DND-41 (cell line): Measurements from ENCODE around the gene LEF1.

ENCODE experiments used
- ATAC-seq: fragments of 200-7000 bp; cut with Tn5 transposase; 3 replicates; pipeline ENCODE4 v1.9.1; 2021; ENCODE audit warnings: low read depth; ENCODE audit not compliant: insufficient read depth
- DNase-seq: peaks from one replicate; pipeline ENCODE4 v3.0.0-alpha.2; 2020
- H2AFZ ChIP-seq: 2 replicates; pipeline ENCODE4 v1.6.0; 2012; ENCODE audit warnings: low read depth, low read length
- H3K27ac ChIP-seq: 2 replicates; pipeline ENCODE4 v1.5.1; 2012; ENCODE audit warnings: low read length, inconsistent platforms
- H3K27me3 ChIP-seq: fragments of 200-600 bp; sonication (generic); 2 replicates; pipeline ENCODE4 v1.6.0; 2012; ENCODE audit warnings: low read length, mild to moderate bottlenecking, inconsistent platforms; ENCODE audit not compliant: insufficient read depth, poor library complexity
- H3K36me3 ChIP-seq: 2 replicates; pipeline ENCODE4 v1.5.1; 2012; ENCODE audit warnings: low read length, inconsistent platforms; ENCODE audit not compliant: insufficient read depth
- H3K4me1 ChIP-seq: 2 replicates; pipeline ENCODE4 v1.5.1; 2012; ENCODE audit warnings: mild to moderate bottlenecking, low read length; ENCODE audit not compliant: insufficient read depth
- H3K4me2 ChIP-seq: 2 replicates; pipeline ENCODE4 v1.6.0; 2012; ENCODE audit warnings: mild to moderate bottlenecking, moderate library complexity, low read length, inconsistent platforms; ENCODE audit not compliant: insufficient read depth
- H3K4me3 ChIP-seq, 2 experiments: fragments of 200-600 bp in 1 of 2; shearing (Covaris generic) in 1 of 2; 2 replicates each; pipeline ENCODE4 v1.5.1; 2012 to 2016; ENCODE audit warnings: inconsistent platforms in 2 of 2, low read length in 2 of 2, mild to moderate bottlenecking in 2 of 2, low read depth in 1 of 2, moderate library complexity in 1 of 2
- H3K79me2 ChIP-seq: 2 replicates; pipeline ENCODE4 v1.6.0; 2012; ENCODE audit warnings: low read length, inconsistent platforms; ENCODE audit not compliant: insufficient read depth
- H3K9ac ChIP-seq: 2 replicates; pipeline ENCODE4 v1.6.0; 2012; ENCODE audit warnings: low read depth, mild to moderate bottlenecking, inconsistent platforms, low read length, moderate library complexity
- H3K9me3 ChIP-seq: 2 replicates; pipeline ENCODE4 v1.5.1; 2012; ENCODE audit warnings: low read length, moderate library complexity, mild to moderate bottlenecking, inconsistent platforms; ENCODE audit not compliant: insufficient read depth, severe bottlenecking
- H4K20me1 ChIP-seq: 2 replicates; pipeline ENCODE4 v1.6.0; 2012; ENCODE audit warnings: low read length; ENCODE audit not compliant: insufficient read depth
- CTCF ChIP-seq: IDR thresholded peaks from 2 replicates; pipeline ENCODE4 v1.5.1; 2012; ENCODE audit warnings: borderline replicate concordance, low read length, moderate library complexity, mild to moderate bottlenecking; ENCODE audit not compliant: poor library complexity, severe bottlenecking; ENCODE audit errors: extremely low read depth
- EZH2 ChIP-seq: IDR thresholded peaks from 3 replicates; pipeline ENCODE4 v1.6.1; 2012; ENCODE audit warnings: borderline replicate concordance, low read depth, mild to moderate bottlenecking, moderate library complexity, low read length, inconsistent platforms; ENCODE audit not compliant: severe bottlenecking

LEF1 gene

GRCh38 chr4:108056418-108056817 is 112.3 kb downstream of the LEF1 start:
- Histone ChIP-seq H3K4me1 (no peaks in the 10 kb centered on the region), H3K4me3 (no peak overlapping the region), H3K27ac (no peak overlapping the region), H3K79me2 (peaks cover 67% of the 10 kb centered on the region), H3K4me2 (no peak overlapping the region), H3K9me3 (no peaks in the 10 kb centered on the region), H3K36me3 (peaks cover 99% of the 10 kb centered on the region), H4K20me1 (peaks cover 59% of the 10 kb centered on the region; the same call in 1 of the 2 replicates), H2AFZ (no peak overlapping the region), H3K27me3 (no peaks in the 10 kb centered on the region), H3K9ac (no peak overlapping the region)
- no peak for ATAC-seq
- no peak for TF ChIP-seq CTCF
- TF ChIP-seq EZH2 = no peak
- DNase-seq = no peak

DNA sequence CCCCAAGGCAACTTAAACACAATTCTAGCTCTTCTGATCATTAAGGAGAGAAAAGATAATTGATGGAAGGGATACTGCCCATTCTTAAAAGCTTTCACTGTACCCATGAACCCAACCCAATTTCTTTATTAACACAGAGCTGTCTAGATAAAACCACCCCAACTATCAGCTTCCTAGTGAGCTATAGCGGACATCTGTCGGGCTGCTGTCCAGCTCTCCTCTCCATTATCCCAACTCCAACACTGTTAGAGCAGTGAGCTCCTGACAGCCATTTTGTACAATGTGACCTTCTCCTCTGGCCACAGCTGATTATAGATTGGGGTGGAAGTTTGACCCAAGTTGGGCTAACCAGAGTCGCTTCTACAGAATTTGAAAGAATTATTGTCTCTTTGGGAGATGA is 112.9 kb downstream of the LEF1 start:
- Histone ChIP-seq H4K20me1 (peaks cover 56% of the 10 kb centered on the region; the same call in 1 of the 2 replicates), H3K9ac (no peak overlapping the region), H3K9me3 (no peaks in the 10 kb centered on the region), H3K27me3 (no peaks in the 10 kb centered on the region), H3K36me3 (peaks cover 99% of the 10 kb centered on the region), H3K4me3 (no peak overlapping the region), H3K4me2 (no peak overlapping the region), H2AFZ (no peak overlapping the region), H3K79me2 (peaks cover 61% of the 10 kb centered on the region), H3K27ac (no peak overlapping the region), H3K4me1 (no peaks in the 10 kb centered on the region)
- ATAC-seq = no peak
- no peak for DNase-seq
- TF ChIP-seq EZH2 (no peak), CTCF (no peak)

- Histone ChIP-seq H3K4me3 (no peak overlapping the region), H3K36me3 (peaks cover 99% of the 10 kb centered on the region), H3K4me2 (no peak overlapping the region), H3K9ac (no peak overlapping the region), H2AFZ (no peak overlapping the region), H3K9me3 (no peaks in the 10 kb centered on the region), H4K20me1 (peaks cover 50% of the 10 kb centered on the region; the same call in 1 of the 2 replicates), H3K27me3 (no peaks in the 10 kb centered on the region), H3K4me1 (no peaks in the 10 kb centered on the region), H3K27ac (peak overlapping the region; percentile 24; the same call in 1 of the 2 replicates), H3K79me2 (peaks cover 48% of the 10 kb centered on the region)
- DNase-seq = no peak
- no peak for TF ChIP-seq CTCF
- TF ChIP-seq EZH2 = no peak
- ATAC-seq = no peak
These were observed 114.6 kb downstream of the LEF1 start for GRCh38 chr4:108054025-108054638.
